H1 (cell line): ENCODE measurements around the gene TTC23. TPM values are rescaled to one million over a fixed set of nuclear protein-coding genes. Genes with fewer than 3 reads are reported as not detected.

Source experiments
- CTCF ChIA-PET: fragments of 300-600 bp; sonication (Branson Sonifier 250); formaldehyde crosslinking; loops from one replicate; lab custom pipeline; 2021; ENCODE audit not compliant: partially characterized antibody; lab: Charles Lee
- POLR2A ChIA-PET: fragments of 300-600 bp; sonication (Branson Sonifier 250); formaldehyde crosslinking; loops from one replicate; lab custom pipeline; 2021; ENCODE audit warnings: inconsistent platforms; ENCODE audit not compliant: partially characterized antibody; lab: Charles Lee
- DNase-seq, 2 experiments: peaks; one replicate each; pipeline versions ENCODE4 v3.0.0 to v3.0.0-alpha.2; 2010 to 2022; ENCODE audit warnings: low spot score in 2 of 2, low read depth in 1 of 2, mixed read lengths in 1 of 2
- FAIRE-seq: peaks from 2 replicates; lab custom pipeline; 2011; peaks lifted over from hg19 to GRCh38; lab: Jason Lieb, UNC
- H2AFZ ChIP-seq: 2 replicates; pipeline ENCODE4 v1.8.1; 2012; ENCODE audit warnings: low read length, inconsistent platforms
- H2AK5ac ChIP-seq: 2 replicates; pipeline ENCODE4 v1.6.1; 2013; ENCODE audit warnings: low read depth, low read length
- H2BK120ac ChIP-seq: replicated peaks from 2 replicates; pipeline ENCODE3; 2013; ENCODE audit warnings: low read depth, low read length, inconsistent platforms
- H2BK12ac ChIP-seq: 2 replicates; pipeline ENCODE4 v1.6.1; 2013; ENCODE audit warnings: low read depth, low read length
- H2BK15ac ChIP-seq: 2 replicates; pipeline ENCODE4 v1.6.1; 2013; ENCODE audit warnings: low read length
- H2BK20ac ChIP-seq: 2 replicates; pipeline ENCODE4 v1.6.1; 2013; ENCODE audit warnings: low read length
- H2BK5ac ChIP-seq: 2 replicates; pipeline ENCODE4 v1.6.1; 2013; ENCODE audit warnings: low read depth, low read length
- H3K14ac ChIP-seq: 2 replicates; pipeline ENCODE4 v1.6.1; 2013; ENCODE audit warnings: inconsistent platforms; ENCODE audit not compliant: insufficient read length
- H3K18ac ChIP-seq: 2 replicates; pipeline ENCODE4 v1.6.1; 2013; ENCODE audit warnings: low read length; ENCODE audit errors: extremely low read depth
- H3K23ac ChIP-seq: 2 replicates; pipeline ENCODE4 v1.6.1; 2013; ENCODE audit warnings: inconsistent platforms; ENCODE audit not compliant: insufficient read length
- H3K23me2 ChIP-seq: 2 replicates; pipeline ENCODE4 v1.6.1; 2013; ENCODE audit warnings: low read depth, low read length
- H3K27ac ChIP-seq: 2 replicates; pipeline ENCODE4 v1.6.1; 2011; ENCODE audit warnings: low read depth, low read length, inconsistent platforms
- H3K27me3 ChIP-seq, 4 experiments: replicated peaks in 1 of 4; 1 replicate in 1 of 4; 2 replicates in 3 of 4; pipeline versions ENCODE4 v1.6.1 to v1.8.1; 2011 to 2013; ENCODE audit warnings: low read length in 3 of 4, mild to moderate bottlenecking in 3 of 4, inconsistent platforms in 2 of 4, mixed read lengths in 2 of 4, moderate library complexity in 1 of 4; ENCODE audit not compliant: control insufficient read depth in 3 of 4, insufficient read depth in 3 of 4; ENCODE audit errors: extremely low read depth in 1 of 4
- H3K36me3 ChIP-seq, 4 experiments: 2 replicates each; pipeline versions ENCODE4 v1.6.1 to v1.8.1; 2011 to 2013; ENCODE audit warnings: mild to moderate bottlenecking in 4 of 4, low read length in 3 of 4, moderate library complexity in 2 of 4, control low read depth in 1 of 4, inconsistent platforms in 1 of 4; ENCODE audit not compliant: insufficient read depth in 4 of 4, control insufficient read depth in 2 of 4
- H3K4ac ChIP-seq: replicated peaks from 2 replicates; pipeline ENCODE3; 2013; ENCODE audit warnings: low read length, low read depth, mixed read lengths, inconsistent platforms; ENCODE audit not compliant: insufficient read length
- H3K4me1 ChIP-seq, 4 experiments: replicated peaks in 1 of 4; 1 replicate in 1 of 4; 2 replicates in 3 of 4; pipeline versions ENCODE4 v1.6.1 to v1.8.1; 2011 to 2013; ENCODE audit warnings: low read length in 3 of 4, inconsistent platforms in 2 of 4, mixed read lengths in 1 of 4; ENCODE audit not compliant: insufficient read depth in 4 of 4, control insufficient read depth in 3 of 4
- H3K4me2 ChIP-seq, 2 experiments: 2 replicates each; pipeline versions ENCODE4 v1.6.1 to v1.8.1; 2011 to 2013; ENCODE audit warnings: low read depth in 2 of 2, low read length in 2 of 2, control low read depth in 1 of 2, inconsistent platforms in 1 of 2, mild to moderate bottlenecking in 1 of 2; ENCODE audit not compliant: insufficient read depth in 1 of 2
- H3K4me3 ChIP-seq, 4 experiments: fragments of 200-600, 300-600 bp in 1 of 4; sonication (generic), shearing (Covaris generic), sonication (Bioruptor Twin) in 1 of 4; 2 replicates each; pipeline versions ENCODE4 v1.5.1 to v1.8.1; 2011 to 2016; ENCODE audit warnings: low read length in 4 of 4, low read depth in 3 of 4, control low read depth in 2 of 4, inconsistent platforms in 2 of 4, mild to moderate bottlenecking in 2 of 4, mixed read lengths in 1 of 4, moderate library complexity in 1 of 4; ENCODE audit not compliant: insufficient read depth in 2 of 4; ENCODE audit errors: extremely low read depth in 1 of 4
- H3K56ac ChIP-seq: replicated peaks from 2 replicates; pipeline ENCODE3; 2013; ENCODE audit warnings: low read depth, mild to moderate bottlenecking, mixed read lengths, low read length, inconsistent platforms; ENCODE audit not compliant: insufficient read length
- H3K79me1 ChIP-seq: 2 replicates; pipeline ENCODE4 v1.6.1; 2013; ENCODE audit warnings: low read depth, low read length, control low read depth
- H3K79me2 ChIP-seq, 2 experiments: 2 replicates each; pipeline versions ENCODE4 v1.6.1 to v1.8.1; 2012 to 2013; ENCODE audit warnings: low read length in 2 of 2, mild to moderate bottlenecking in 2 of 2, inconsistent platforms in 1 of 2; ENCODE audit not compliant: insufficient read depth in 2 of 2, control insufficient read depth in 1 of 2
- H3K9ac ChIP-seq, 4 experiments: replicated peaks in 1 of 4; 1 replicate in 1 of 4; 2 replicates in 3 of 4; pipeline versions ENCODE4 v1.6.1 to v1.8.1; 2011 to 2013; ENCODE audit warnings: low read depth in 3 of 4, low read length in 3 of 4, control low read depth in 2 of 4, mild to moderate bottlenecking in 2 of 4, moderate library complexity in 2 of 4, inconsistent platforms in 1 of 4; ENCODE audit errors: extremely low read depth in 1 of 4
- H3K9me3 ChIP-seq, 2 experiments: 2 replicates each; pipeline versions ENCODE4 v1.6.1 to v1.8.1; 2012 to 2013; ENCODE audit warnings: mild to moderate bottlenecking in 2 of 2, moderate library complexity in 2 of 2, control low read depth in 1 of 2, inconsistent platforms in 1 of 2, low read depth in 1 of 2, low read length in 1 of 2, mixed read lengths in 1 of 2; ENCODE audit not compliant: insufficient read depth in 2 of 2
- H4K20me1 ChIP-seq, 2 experiments: replicated peaks in 1 of 2; 2 replicates each; pipeline versions ENCODE3 to v1.8.1; 2011 to 2013; ENCODE audit warnings: inconsistent platforms in 2 of 2, low read length in 2 of 2, mild to moderate bottlenecking in 1 of 2; ENCODE audit not compliant: insufficient read depth in 2 of 2, control insufficient read depth in 1 of 2
- H4K5ac ChIP-seq: 2 replicates; pipeline ENCODE4 v1.6.1; 2013; ENCODE audit warnings: low read length, low read depth, mixed read lengths, inconsistent platforms; ENCODE audit not compliant: insufficient read length
- H4K8ac ChIP-seq: 2 replicates; pipeline ENCODE4 v1.8.0; 2013; ENCODE audit warnings: mild to moderate bottlenecking, moderate library complexity, low read length, inconsistent platforms; ENCODE audit not compliant: insufficient read depth; ENCODE audit errors: extremely low read depth
- H4K91ac ChIP-seq: replicated peaks from 2 replicates; pipeline ENCODE3; 2013; ENCODE audit warnings: low read length, mixed read lengths, inconsistent platforms; ENCODE audit not compliant: insufficient read length
- CTBP2 ChIP-seq: IDR thresholded peaks from 2 replicates; pipeline ENCODE4 v1.7.0; 2011; ENCODE audit warnings: borderline replicate concordance, mild to moderate bottlenecking, moderate library complexity, mixed read lengths, low read length; ENCODE audit not compliant: insufficient read depth, insufficient read length
- PHF8 ChIP-seq: fragments of 200-600 bp; sonication (generic); conservative IDR thresholded peaks from 2 replicates; pipeline ENCODE4 v1.7.1; 2012; ENCODE audit warnings: low read depth, mild to moderate bottlenecking, inconsistent platforms, low read length, moderate library complexity
- TBP ChIP-seq: IDR thresholded peaks from 2 replicates; pipeline ENCODE4 v1.6.1; 2011; ENCODE audit warnings: low read depth, low read length, improper control_type of control experiment
- WGBS, 2 experiments: shearing (Covaris generic) in 1 of 2; methylation state at CpG; one replicate each; pipeline versions ENCODE4 v1.1.6 to v1.1.7; 2013 to 2015; ENCODE audit warnings: low lambda C conversion rate in 2 of 2, mixed read lengths in 2 of 2, inconsistent platforms in 1 of 2, low coverage in 1 of 2, missing lambda C conversion rate in 1 of 2; ENCODE audit not compliant: insufficient replicate concordance in 2 of 2, insufficient coverage in 1 of 2, insufficient read length in 1 of 2; ENCODE audit errors: extremely low coverage in 1 of 2, missing lambda C conversion rate in 1 of 2; 5-methylcytosine and 5-hydroxymethylcytosine counted together
- polyA plus RNA-seq, 7 experiments: library from polyadenylated mRNA; depleted of rRNA in 3 of 7; stranded (reverse) in 5 of 7; unstranded in 2 of 7; fragments of >200 nt in 5 of 7; fragments of 200-250 nt in 2 of 7; gene quantifications; 1 replicate in 5 of 7; 2 replicates in 1 of 7; 4 replicates in 1 of 7; pipeline versions ENCODE4 v1.2.1 to v1.2.3, GENCODE V29; 2011 to 2013; ENCODE audit warnings: missing spikeins in 2 of 7, mixed read lengths in 2 of 7
- total RNA-seq: library from RNA; stranded (reverse); fragmentation: NEBNext Ultra II Directional; extraction: Animal tissue kit (Norgen Biotek cat#: 25700); gene quantifications from 2 replicates; pipeline ENCODE4 v1.2.1, GENCODE V29; 2021

The TTC23 gene
- total and polyA plus RNA-seq, 2 of the 8 experiments (the other 6 are each of a cell fraction or from before 2014, with no cell fraction given) = 4.8 to 23.0 TPM

DNA sequence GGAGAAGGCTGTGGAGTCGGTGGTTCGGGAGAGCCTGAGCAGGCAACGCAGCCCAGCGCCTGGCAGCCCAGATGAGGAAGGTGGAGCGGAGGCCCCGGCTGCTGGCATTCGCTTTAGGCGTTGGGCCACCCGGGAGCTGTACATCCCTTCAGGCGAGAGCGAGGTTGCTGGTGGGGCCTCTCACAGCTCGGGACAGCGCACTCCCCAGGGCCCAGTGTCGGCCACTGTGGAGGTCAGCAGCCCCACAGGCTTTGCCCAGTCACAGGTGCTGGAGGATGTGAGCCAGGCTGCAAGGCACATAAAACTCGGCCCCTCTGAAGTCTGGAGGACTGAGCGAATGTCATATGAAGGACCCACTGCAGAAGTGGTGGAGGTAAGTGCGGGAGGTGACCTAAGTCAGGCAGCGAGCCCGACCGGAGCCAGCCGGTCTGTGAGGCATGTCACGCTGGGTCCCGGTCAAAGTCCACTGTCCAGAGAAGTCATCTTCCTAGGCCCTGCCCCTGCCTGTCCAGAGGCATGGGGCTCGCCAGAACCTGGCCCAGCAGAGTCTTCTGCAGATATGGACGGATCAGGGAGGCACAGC is 117.8 kb downstream of the TTC23 start:
- H3K23ac ChIP-seq = no peak overlapping the region
- H2AFZ ChIP-seq = no peak overlapping the region
- H2BK5ac ChIP-seq = no peak overlapping the region
- WGBS, 2 experiments = 94% methylated on average over 23 of the region's 25 CpGs; no CpG with 5 or more reads in 1 of the 2 experiments
- DNase-seq = no peak
- H3K14ac ChIP-seq = no peak overlapping the region
- H3K4me1 ChIP-seq = no peaks in the 10 kb centered on the region
- no peak overlapping the region for H2BK15ac ChIP-seq
- H4K5ac ChIP-seq = no peak overlapping the region
- no peaks in the 10 kb centered on the region for H4K20me1 ChIP-seq
- no peak overlapping the region for H4K91ac ChIP-seq
- no peaks in the 10 kb centered on the region for H3K79me2 ChIP-seq
- no peaks in the 10 kb centered on the region for H3K23me2 ChIP-seq
- H2BK120ac ChIP-seq = no peak overlapping the region
- H3K9me3 ChIP-seq = no peaks in the 10 kb centered on the region
- H3K79me1 ChIP-seq = no peaks in the 10 kb centered on the region
- CTCF ChIA-PET = interaction anchor here (0.6 to 1.7 kb wide), 3 partner anchors 26 to 626 kb away, joined by 4 to 8 read pairs (median 4); partner anchors contain the start of gene SYNM
- no peak overlapping the region for H3K9ac ChIP-seq
- H2BK12ac ChIP-seq = no peak overlapping the region
- H3K4ac ChIP-seq = no peak overlapping the region
- H4K8ac ChIP-seq = no peak overlapping the region
- H3K4me2 ChIP-seq = no peak overlapping the region
- no peaks in the 10 kb centered on the region for H3K27me3 ChIP-seq
- no peak overlapping the region for H3K27ac ChIP-seq
- POLR2A ChIA-PET = no interaction called here
- no peak for TF ChIP-seq CTBP2
- no peak for TF ChIP-seq PHF8
- TF ChIP-seq TBP = no peak
- H3K18ac ChIP-seq = no peak overlapping the region
- H2BK20ac ChIP-seq = no peak overlapping the region
- H3K4me3 ChIP-seq = no peak overlapping the region
- no peak overlapping the region for H3K56ac ChIP-seq
- no peaks in the 10 kb centered on the region for H3K36me3 ChIP-seq
- no peak for FAIRE-seq
- H2AK5ac ChIP-seq = no peak overlapping the region
